ENCODE measurements around the gene S100A12.
"Not testable (repeated sequence)": the region's sequence is repeated elsewhere in the genome, so short reads cannot be mapped to it uniquely, and the experiment has no call there.

S100A12 gene

GRCh38 chr1:153375511-153375910 is at the start of gene S100A12:
Gene S100A12, minus strand, starts transcription at chr1:153375621. Its CDS starts 1,029 bp downstream, at chr1:153374592.
- DNase-seq (ENCODE audit: low read depth): no peak

DNA sequence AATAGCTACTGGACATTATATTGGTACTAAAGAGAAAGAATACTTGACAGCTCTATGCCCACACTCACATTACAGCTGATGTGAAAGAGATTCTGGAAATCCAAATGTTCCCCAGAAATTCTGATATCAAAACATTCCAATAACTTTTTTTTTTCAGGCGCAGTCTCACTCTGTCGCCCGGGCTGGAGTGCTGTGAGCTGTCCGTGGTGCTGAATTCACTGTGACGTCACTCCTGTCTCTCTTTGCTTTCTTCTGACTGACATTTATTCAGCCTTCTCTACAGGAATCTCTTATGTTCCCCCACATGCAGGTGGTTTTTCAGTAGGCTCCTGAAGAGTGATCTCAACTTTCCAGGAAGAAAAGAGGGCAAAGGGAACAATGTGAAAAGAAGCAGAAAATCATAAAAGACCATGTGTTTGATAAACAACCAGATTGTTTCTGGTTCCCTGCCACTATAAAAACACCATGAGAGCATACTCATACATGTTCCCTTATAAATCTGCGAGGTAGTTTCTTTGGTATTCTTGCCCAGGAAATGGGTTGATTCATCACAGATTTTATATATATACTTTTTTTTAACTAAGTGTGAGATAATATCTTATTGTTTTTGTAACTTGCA is 47.1 kb upstream of the S100A12 start:
- peak; percentile 19 for DNase-seq (ENCODE audit: low read depth)

DNA sequence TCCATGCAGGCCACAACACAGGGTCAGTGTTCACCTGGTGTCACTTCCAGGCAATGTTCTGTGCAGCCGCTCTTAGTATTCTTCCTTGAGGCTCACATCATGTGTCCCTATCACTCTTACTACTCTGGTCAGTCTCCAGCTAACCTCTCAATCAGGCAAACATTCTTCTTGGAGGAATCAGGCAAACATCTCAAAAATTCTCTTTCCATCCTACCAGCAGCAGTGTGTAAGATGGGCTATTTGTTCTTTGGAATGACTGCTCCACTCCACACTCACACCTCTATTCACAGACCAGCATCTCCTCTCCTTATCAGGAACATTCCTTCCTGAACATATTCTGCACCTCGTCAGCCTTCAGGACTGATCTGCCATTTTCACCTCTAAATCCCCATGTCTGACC is 44.9 kb upstream of the S100A12 start:
- no peak for DNase-seq (ENCODE audit: low read depth)

DNA sequence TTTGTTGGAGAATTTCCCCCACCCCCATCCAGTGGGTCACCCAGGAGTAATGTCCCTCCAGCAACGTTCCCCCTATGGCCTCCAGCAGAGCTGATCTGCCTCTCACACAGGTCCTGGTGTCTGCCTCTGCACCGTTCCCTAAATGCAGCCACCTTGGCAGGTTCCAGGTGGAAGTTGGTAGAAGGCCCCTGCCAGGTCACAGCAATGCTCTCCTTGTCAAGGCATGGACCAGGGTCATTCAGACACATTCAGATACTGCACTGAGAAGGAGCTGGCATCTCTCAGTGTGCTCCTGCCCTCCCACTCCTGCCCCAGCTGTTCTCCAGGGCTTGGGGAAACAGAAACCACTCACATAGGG is 44.0 kb upstream of the S100A12 start:
- DNase-seq (ENCODE audit: low read depth): not testable (repeated sequence)

GRCh38 chr1:153418758-153419435 is 43.5 kb upstream of the S100A12 start:
- DNase-seq (ENCODE audit: low read depth): not testable (repeated sequence)

- DNase-seq (ENCODE audit: low read depth): no peak
Observed at GRCh38 chr1:153417136-153417888, 41.9 kb upstream of the S100A12 start.

- no peak for DNase-seq (ENCODE audit: low read depth)
Observed at GRCh38 chr1:153415850-153416570, 40.6 kb upstream of the S100A12 start, which contains the start of gene S100A7A. Gene S100A7A, plus strand, starts transcription at chr1:153416520. Its CDS starts 1,563 bp downstream, at chr1:153418083.

- not testable (repeated sequence) for DNase-seq (ENCODE audit: low read depth)
Observed at GRCh38 chr1:153413961-153414360, 38.5 kb upstream of the S100A12 start.

GRCh38 chr1:153407274-153407673 is 31.9 kb upstream of the S100A12 start:
- DNase-seq (ENCODE audit: low read depth): not testable (repeated sequence)

- DNase-seq (ENCODE audit: low read depth): not testable (repeated sequence)
Observed at GRCh38 chr1:153405825-153406599, 30.6 kb upstream of the S100A12 start.

DNA sequence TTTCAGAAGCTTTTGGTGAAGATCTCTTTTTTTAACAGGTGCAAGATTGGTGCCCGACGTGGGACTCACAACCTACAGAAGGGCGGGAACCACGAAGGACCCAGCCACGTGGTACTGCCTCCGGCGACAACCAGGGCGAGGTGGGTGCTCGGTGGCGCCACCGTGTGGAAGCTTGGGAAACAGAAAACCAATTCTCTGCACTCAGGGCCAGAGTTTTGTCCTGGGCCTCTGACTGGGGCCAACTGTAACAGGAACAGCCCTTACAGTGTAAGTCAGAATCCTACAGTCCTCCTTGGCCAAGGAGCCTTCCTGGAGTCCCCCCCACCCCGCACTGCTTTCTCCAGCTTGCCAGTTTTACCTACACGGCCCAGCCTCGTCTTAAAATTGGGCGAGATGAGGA is 29.3 kb upstream of the S100A12 start:
- DNase-seq (ENCODE audit: low read depth): peak; percentile 11

- DNase-seq (ENCODE audit: low read depth): no peak
Observed at GRCh38 chr1:153404086-153404635, 28.7 kb upstream of the S100A12 start.

DNA sequence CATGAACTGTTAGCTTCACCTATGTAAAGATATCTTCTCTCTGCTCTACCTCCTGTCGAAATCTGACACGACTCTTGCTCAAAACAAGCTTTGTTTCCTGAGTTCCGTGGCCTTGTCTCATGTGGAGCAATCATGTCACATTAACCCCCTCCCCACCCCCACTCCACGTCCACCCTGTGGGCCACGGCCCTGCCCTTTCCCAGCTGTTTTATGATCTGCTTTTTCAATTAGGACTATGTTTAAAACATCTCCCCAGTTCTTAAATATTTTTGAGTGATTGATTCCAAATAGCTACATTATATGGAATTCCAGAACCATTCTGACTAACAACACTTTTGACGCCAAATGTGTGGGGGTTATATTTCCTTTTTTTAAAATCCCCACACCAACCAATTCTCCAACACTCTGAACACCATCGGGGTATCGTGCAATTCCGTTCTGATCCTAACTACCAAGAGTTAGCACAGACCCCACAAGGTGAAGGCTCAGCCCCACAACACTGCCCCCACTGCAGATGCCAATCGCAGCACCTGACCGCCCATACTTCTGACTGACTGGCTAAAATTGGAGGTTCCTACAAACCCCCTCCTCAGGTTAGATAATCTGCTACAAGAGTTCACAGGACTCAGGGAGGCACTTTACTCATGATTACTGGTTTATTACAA is 28.1 kb upstream of the S100A12 start:
- no peak for DNase-seq (ENCODE audit: low read depth)

GRCh38 chr1:153402226-153402625 is 26.8 kb upstream of the S100A12 start:
- DNase-seq (ENCODE audit: low read depth): no peak

DNA sequence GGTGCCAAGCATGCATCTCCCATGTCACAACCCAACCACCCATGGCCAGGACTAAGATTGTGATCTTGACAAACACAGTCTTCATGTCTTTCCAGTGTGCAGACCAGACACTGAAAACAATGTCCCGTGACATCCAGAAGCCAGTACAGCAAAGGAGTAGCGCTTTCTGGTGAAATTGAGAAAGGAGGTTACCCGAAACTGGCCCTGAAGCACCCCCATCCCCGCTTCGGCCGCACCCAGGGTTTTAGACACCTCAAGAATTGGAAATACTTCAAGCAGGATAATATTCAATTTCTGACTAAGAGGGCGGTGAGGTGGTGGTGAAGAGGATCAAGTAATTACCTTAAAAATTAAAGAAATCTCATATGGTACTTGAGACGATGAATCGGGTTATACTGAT is 26.0 kb upstream of the S100A12 start:
- no peak for DNase-seq (ENCODE audit: low read depth)

GRCh38 chr1:153400244-153400643 is 24.8 kb upstream of the S100A12 start:
- no peak for DNase-seq (ENCODE audit: low read depth)

DNA sequence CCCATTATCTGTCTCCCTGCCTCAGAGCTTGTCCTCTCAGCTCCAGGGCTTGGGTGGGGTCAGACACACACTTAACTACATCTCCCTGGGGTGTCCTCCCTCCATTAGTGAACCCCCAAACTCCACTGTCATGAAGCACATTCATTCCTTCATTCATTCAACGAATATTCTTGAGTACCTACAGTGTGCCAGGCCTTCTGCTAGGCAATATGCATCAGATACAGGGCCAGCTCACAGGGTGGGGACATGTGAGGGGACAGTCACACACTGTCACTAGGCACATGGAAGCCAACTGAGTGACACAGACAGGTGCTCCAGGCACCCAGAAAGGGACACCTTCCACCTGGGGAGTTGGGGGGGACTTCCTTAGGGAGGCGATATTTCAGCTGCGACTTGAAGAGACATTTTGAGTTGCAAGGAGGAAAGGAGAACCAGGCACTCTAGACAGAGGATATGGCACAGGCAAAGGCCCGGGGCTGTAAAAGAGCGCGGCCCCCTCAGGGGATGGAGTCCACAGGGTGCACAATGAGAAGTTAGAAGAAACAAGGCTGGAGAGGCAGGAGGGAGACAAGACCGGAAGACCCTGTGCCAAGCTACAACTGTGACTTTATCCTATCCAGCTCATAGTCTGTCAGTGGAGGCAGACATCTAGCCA is 24.1 kb upstream of the S100A12 start:
- no peak for DNase-seq (ENCODE audit: low read depth)

DNA sequence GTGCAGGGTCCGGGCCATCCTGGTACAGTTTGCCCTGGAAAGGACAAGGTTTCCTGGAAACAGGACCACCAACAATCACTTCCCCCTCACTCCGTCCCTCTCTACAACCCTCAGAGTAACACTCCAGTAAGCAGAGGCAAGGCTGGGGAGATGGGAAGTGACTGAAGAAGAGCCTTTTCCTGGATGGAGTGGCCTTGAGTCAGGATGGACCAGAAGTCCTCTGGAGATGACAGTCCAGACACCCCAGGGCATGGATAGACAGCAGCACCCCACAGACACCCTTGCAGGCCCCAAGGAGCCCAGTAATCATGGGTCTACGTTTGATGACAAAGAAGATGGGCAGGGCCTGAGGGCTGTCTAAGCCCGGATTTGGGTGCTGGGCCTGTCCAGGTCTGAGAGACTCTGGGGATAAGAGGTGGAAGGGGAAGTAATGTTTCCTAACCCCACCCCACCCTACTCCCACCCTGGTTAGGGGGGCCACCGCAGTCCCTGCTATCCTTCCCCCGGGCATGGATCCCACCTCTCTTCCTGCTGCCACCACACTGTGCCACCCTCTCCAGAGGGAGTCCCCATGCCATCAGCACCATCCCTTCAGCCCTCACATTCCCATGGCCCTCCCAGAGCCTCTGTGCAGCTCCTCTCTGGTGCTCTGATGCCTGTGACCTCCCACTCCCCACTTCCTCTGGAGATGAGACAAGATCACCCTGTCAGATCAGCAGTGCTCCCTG is 22.7 kb upstream of the S100A12 start:
- no peak for DNase-seq (ENCODE audit: low read depth)
